Urothelium cell line (cell line): ENCODE results near the gene FILIP1L.

ENCODE experiments used
- DNase-seq: peaks from one replicate; pipeline ENCODE4 v3.0.0; 2011; ENCODE audit warnings: low spot score, mixed read lengths
- FAIRE-seq: peaks from 2 replicates; lab custom pipeline; 2011; peaks lifted over from hg19 to GRCh38; lab: Jason Lieb, UNC

Gene FILIP1L

GRCh38 chr3:99874237-99875002 lies 239.9 kb downstream of the FILIP1L start:
- FAIRE-seq (no peak), DNase-seq (no peak)

- DNase-seq, result no peak
- no peak for FAIRE-seq
Observed at GRCh38 chr3:99873269-99874102, 240.8 kb downstream of the FILIP1L start.

GRCh38 chr3:99872923-99873254 lies 241.4 kb downstream of the FILIP1L start:
- DNase-seq (no peak), FAIRE-seq (no peak)

- FAIRE-seq, result no peak
Observed at GRCh38 chr3:99871231-99872045, 242.9 kb downstream of the FILIP1L start.

GRCh38 chr3:99870712-99871111 lies 243.6 kb downstream of the FILIP1L start:
- FAIRE-seq (no peak), DNase-seq (no peak)

More at GRCh38 chr3:99871231-99872045, 242.9 kb downstream of the FILIP1L start:
- DNase-seq, result no peak

- DNase-seq (no peak), FAIRE-seq (no peak)
Observed at GRCh38 chr3:99869621-99870020, 244.7 kb downstream of the FILIP1L start.

GRCh38 chr3:99868311-99868646 lies 246.0 kb downstream of the FILIP1L start:
- no peak for DNase-seq
- peak; percentile 93 for FAIRE-seq

GRCh38 chr3:99867594-99868310 lies 246.5 kb downstream of the FILIP1L start:
- FAIRE-seq, result no peak
- DNase-seq, result no peak

- DNase-seq (peak; percentile 36), FAIRE-seq (no peak)
Observed at GRCh38 chr3:99866261-99866761, 248.0 kb downstream of the FILIP1L start.

GRCh38 chr3:99865321-99865720 lies 249.0 kb downstream of the FILIP1L start:
- no peak for FAIRE-seq

GRCh38 chr3:99864289-99864688 lies 250.0 kb downstream of the FILIP1L start:
- DNase-seq, result no peak
- no peak for FAIRE-seq

More at GRCh38 chr3:99865321-99865720, 249.0 kb downstream of the FILIP1L start:
- DNase-seq, result no peak

- DNase-seq (no peak), FAIRE-seq (no peak)
Observed at GRCh38 chr3:99863588-99863987, 250.7 kb downstream of the FILIP1L start.

GRCh38 chr3:99863002-99863401 lies 251.3 kb downstream of the FILIP1L start:
- FAIRE-seq, result peak; percentile 82
- DNase-seq, result no peak

- DNase-seq, result peak; percentile 67
- FAIRE-seq, result peak; percentile 96
Observed at GRCh38 chr3:99862208-99862607, 252.1 kb downstream of the FILIP1L start.

GRCh38 chr3:99861216-99861615 lies 253.1 kb downstream of the FILIP1L start:
- DNase-seq (no peak), FAIRE-seq (peak; percentile 81)

- DNase-seq (peak; percentile 61), FAIRE-seq (peak; percentile 83)
Observed at GRCh38 chr3:99859825-99860224, 254.5 kb downstream of the FILIP1L start.

GRCh38 chr3:99858469-99858868 lies 255.8 kb downstream of the FILIP1L start:
- FAIRE-seq (no peak), DNase-seq (no peak)

GRCh38 chr3:99857278-99857677 lies 257.0 kb downstream of the FILIP1L start:
- DNase-seq (no peak), FAIRE-seq (no peak)

GRCh38 chr3:99856437-99857220 lies 257.7 kb downstream of the FILIP1L start:
- FAIRE-seq, result no peak
- DNase-seq, result no peak

- FAIRE-seq (no peak), DNase-seq (no peak)
Observed at GRCh38 chr3:99855900-99856299, 258.4 kb downstream of the FILIP1L start.
